ENCODE data around the gene AK1.
A peak's percentile ranks its signal among the peaks of the same experiment; 100 is the strongest.

AK1 gene

GRCh38 chr9:127833555-127833954 is 43.9 kb downstream of the AK1 start:
- DNase-seq (ENCODE audit: low read depth, low spot score): no peak
- H3K4me3 ChIP-seq (ENCODE audit: low read length): no peak overlapping the region

- no peak overlapping the region for H3K4me3 ChIP-seq (ENCODE audit: low read length)
- DNase-seq (ENCODE audit: low read depth, low spot score): peak; percentile 19
These were observed 45.2 kb downstream of the AK1 start for GRCh38 chr9:127832248-127832647.

- H3K4me3 ChIP-seq (ENCODE audit: low read length): no peak overlapping the region
- DNase-seq (ENCODE audit: low read depth, low spot score): no peak
These were observed 48.1 kb downstream of the AK1 start for GRCh38 chr9:127829205-127829906.

GRCh38 chr9:127828262-127829031 is 49.0 kb downstream of the AK1 start:
- H3K4me3 ChIP-seq (ENCODE audit: low read length): no peak overlapping the region
- DNase-seq (ENCODE audit: low read depth, low spot score): no peak

- no peak for DNase-seq (ENCODE audit: low read depth, low spot score)
- no peak overlapping the region for H3K4me3 ChIP-seq (ENCODE audit: low read length)
These were observed 51.1 kb downstream of the AK1 start for GRCh38 chr9:127826253-127826913.

- no peak for DNase-seq (ENCODE audit: low read depth, low spot score)
- no peak overlapping the region for H3K4me3 ChIP-seq (ENCODE audit: low read length)
These were observed 52.0 kb downstream of the AK1 start for GRCh38 chr9:127825319-127826051.

- DNase-seq (ENCODE audit: low read depth, low spot score): no peak
- H3K4me3 ChIP-seq (ENCODE audit: low read length): no peak overlapping the region
These were observed 55.4 kb downstream of the AK1 start for GRCh38 chr9:127822108-127822507.

GRCh38 chr9:127818574-127818973 is 58.9 kb downstream of the AK1 start:
- no peak overlapping the region for H3K4me3 ChIP-seq (ENCODE audit: low read length)

GRCh38 chr9:127817881-127818434 is 59.5 kb downstream of the AK1 start:
- H3K4me3 ChIP-seq (ENCODE audit: low read length): no peak overlapping the region
- no peak for DNase-seq (ENCODE audit: low read depth, low spot score)

More at GRCh38 chr9:127818574-127818973, 58.9 kb downstream of the AK1 start:
- DNase-seq (ENCODE audit: low read depth, low spot score): no peak

GRCh38 chr9:127816728-127817127 is 60.7 kb downstream of the AK1 start:
- DNase-seq (ENCODE audit: low read depth, low spot score): no peak
- H3K4me3 ChIP-seq (ENCODE audit: low read length): no peak overlapping the region
